HG03064 (cell line): ENCODE results near the gene BEST1.

ENCODE experiments used
- ATAC-seq: cut with Tn5 transposase; IDR thresholded peaks from one replicate; pipeline ENCODE4 v1.9.1; 2021; ENCODE audit warnings: low read depth; ENCODE audit not compliant: unreplicated experiment

Gene BEST1

DNA sequence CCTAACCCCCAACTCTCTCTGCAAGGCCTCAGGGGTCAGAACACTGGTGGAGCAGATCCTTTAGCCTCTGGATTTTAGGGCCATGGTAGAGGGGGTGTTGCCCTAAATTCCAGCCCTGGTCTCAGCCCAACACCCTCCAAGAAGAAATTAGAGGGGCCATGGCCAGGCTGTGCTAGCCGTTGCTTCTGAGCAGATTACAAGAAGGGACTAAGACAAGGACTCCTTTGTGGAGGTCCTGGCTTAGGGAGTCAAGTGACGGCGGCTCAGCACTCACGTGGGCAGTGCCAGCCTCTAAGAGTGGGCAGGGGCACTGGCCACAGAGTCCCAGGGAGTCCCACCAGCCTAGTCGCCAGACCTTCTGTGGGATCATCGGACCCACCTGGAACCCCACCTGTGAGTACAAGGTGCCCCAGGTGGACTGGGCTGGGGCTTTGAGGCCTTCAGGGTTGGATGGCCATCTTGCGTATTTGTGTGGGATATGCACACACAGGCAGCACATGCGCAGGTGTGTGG, at the start of gene BEST1:
Gene BEST1 (plus strand): TSS at position 317 of the 513 bp plus-strand sequence. CDS start 1,456 bp downstream, outside the sequence.
- no peak for ATAC-seq

DNA sequence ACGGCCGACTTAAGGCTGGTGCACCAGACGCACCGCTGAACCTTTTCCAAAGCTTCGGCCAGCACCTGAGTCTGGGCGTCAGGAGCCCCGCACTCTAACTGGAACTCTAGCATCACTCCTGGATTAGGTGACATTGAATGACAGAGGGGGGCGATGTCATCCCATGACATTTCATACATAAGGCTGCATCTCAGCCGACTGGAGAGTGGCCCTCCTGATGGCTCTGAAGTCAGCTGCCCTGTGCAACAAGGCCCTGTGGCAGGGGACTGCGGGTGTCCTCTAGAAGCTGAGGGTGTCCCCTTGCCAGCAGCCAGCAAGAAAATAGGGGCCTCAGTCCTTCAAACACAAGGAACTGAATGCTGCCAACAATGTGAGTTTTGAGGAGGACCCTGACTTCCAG, 48.8 kb upstream of the BEST1 start:
- ATAC-seq = no peak

DNA sequence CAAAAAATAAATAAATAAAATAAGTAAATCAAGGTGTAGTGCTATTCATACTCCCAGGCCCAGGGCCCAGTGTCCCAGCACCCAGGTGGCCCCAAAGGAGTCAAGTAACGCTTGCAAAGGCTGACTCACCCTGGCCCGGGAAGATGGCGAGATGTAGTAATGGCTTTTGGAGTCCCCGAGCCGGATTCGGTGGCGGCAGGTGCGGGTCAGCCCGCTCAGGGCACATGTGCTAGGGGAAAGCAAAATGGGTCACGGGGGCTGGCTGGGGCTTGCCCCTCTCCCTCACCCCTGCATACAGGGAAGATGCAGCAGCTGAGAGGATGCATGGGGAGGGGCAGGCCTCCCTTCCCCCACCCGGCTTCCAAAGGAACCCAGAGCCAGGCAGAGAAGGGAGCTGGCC, 47.8 kb upstream of the BEST1 start:
- ATAC-seq = no peak

DNA sequence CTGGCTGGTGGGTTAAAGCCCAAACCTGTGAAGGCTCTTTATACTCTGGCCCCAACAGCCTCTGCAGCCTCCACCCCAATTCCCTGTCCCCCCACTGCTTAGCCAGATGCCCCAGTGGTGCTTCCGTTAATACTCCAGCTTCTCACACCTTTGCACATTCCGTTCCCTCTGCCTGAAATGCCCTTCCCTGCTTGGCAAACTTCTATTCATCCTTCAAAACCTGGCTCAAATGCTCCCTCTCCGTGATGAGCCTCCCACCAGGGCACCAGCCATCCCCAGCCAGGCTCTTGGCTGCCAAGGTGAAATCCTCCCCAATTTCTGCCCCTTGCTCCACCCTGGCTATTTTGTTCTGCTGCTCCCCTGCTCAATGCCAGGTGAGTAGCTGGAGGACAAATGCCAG, 46.3 kb upstream of the BEST1 start:
- no peak for ATAC-seq

DNA sequence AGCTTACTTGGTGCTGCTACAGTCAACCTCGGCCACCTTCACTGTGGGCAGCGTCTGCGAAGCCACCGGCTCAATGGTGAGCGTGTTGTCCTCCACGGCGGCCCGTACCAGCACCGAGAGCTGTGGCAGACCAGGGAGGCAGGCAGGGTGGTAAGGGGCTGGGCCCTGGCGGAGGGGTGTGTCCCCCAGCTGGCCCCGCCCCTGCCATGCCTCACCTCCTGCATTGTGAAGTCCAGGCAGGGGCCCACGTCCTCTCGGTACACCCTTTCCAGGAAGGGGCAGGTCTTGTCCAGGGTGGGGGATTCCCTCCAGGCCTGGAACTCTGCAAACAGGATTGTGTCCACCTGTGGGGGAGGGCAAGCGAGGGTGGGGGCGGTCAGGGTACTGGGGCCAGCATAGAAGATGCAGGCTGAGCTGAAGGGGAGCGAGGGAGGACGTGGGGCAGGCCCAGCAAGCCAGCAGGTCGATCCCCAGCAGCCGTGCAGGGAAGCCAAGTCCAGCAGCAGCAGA, 45.6 kb upstream of the BEST1 start:
- ATAC-seq = no peak

DNA sequence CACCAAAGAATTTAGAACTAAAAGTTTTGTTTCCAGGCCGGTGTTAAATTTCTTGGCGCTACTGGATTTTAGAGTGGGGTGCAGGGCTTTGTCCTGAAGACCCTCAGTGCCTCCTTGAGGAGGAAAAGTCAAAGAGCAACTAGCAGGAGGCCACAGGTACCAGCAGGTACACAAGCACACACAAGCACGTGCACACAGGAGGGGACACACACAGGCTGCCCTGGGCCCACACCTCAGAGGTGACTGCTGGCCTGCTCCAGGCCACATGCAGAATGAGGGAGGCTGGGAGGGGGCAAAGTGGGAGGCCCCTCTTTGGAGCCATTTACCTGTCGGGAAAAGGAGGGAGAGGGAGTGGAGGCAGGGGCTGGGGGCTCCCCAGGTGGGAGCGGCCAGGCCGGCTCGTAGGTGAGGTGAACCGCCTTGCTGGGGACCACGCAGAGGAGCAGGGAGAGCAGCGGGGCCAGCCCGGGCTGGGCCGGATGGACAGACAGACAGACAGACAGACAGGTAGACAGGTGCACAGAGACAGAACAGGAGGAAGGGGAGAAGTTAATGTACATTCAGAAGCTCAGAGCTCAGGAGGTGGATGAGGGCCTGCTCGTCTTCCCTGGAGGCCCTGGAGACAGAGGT, 45.0 kb upstream of the BEST1 start:
- ATAC-seq = no peak

DNA sequence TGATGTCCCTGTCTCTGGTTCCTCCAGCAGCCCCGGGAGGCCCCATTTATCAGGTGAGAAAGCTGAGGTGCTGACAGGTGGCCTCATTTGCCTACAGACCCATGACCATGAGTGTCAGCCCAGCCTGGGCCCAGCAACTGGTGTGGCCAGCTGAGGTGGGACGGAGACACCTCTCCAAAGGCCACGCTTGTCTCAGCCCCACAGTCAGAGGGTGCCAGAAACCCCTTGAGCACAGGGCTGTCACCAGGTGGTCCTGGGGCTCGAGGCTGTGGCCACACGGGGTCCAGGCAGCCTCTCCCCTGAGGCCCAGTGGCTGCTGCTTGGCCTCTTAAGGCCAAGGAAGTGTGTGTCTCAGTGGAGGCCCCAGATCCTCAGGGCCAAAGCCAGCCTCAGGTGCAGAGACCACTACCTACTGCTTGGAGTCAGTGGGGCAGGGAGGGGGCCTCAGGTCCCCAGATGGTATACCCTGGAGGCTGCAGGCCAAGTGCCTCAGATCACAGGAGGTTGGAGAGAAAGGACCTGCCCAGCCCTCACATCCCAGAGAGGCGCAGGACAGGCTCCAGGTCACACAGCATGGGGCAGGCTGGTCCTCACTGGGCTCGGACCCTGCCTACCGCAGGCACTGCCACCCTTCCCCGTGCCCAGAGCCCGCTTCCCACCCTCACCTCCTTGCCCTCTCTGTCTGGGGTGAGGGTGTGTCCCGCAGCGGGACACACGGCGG, 44.2 kb upstream of the BEST1 start:
- ATAC-seq = no peak

DNA sequence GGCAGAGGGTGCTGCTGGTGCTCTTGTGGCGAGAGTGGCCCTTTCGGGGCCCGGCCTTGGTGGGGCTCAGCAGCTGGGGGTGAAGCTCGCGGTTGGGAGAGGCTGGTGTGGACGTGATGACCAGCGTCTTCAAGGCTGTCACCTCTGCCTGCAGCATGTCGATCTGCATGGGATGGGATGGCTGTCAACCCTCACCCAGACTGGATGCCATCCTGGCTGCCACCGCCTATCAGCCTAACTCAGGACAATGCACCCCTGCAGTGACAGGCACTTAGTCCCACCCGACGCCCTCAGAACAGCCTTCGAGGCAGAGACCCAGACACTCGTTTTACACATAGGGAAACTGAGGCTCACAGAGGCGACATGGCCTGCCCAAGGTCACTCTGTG, 43.6 kb upstream of the BEST1 start:
- ATAC-seq = no peak

DNA sequence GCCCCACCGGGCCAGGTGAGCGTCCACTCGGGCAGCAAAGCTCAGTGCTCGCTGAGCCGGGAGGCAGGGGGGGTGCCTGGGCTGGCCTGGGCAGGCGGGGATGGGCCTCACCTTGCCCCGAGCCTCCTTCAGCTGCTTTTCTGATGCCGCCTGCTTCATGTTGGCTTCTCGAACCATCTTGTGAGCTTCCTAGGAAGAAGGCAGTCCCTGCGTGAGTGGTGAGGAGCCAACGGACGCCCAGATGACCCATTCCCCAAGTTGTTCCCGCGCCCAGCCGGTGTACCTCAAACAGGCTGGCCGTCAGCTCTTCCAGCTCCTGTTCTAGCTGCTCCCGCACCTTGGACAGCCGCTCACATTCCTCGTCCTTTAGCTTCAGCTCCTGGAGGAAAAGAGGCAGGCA, 42.9 kb upstream of the BEST1 start:
- ATAC-seq = no peak

DNA sequence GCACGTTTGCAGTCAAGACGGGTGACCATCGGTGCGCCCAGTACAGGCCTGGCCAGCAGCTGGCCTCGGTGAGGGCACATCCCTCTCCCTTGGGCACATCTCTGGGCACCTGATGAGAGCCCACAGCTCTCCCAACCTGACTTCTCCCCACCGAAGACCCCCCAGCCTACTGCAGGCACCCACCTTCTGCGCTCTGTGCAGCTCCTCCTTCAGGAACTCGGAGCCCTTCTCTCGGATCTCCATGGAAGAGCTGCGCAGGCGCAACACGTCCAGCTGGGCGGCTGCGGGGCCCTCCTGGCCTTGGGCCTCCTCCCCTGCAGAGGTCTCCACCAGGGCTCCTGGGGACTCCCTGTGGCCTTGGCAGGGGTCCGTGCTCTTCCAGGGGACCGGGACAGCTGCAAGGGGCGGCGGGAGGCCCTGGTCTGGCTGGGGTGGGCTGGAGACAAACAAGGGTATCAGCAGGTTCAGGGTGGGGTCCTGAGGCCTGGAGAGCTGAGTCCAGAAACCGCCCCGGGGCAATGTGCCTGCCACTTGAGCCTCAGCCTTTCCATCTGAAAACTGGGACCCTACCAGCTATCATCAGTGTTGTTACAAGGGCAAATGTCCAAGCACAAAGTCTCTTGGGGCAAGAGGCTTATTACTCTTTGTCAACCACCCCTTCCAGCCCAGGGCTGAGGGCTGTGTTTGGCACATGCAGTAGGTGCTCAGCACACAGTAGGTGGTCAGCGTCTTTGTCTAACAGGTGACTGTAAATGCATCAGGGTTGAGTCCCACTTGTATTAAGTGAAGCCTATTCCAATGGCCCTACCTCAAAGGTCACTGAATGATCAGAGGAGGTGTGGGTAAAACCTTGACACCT, 42.1 kb upstream of the BEST1 start:
- no peak for ATAC-seq

DNA sequence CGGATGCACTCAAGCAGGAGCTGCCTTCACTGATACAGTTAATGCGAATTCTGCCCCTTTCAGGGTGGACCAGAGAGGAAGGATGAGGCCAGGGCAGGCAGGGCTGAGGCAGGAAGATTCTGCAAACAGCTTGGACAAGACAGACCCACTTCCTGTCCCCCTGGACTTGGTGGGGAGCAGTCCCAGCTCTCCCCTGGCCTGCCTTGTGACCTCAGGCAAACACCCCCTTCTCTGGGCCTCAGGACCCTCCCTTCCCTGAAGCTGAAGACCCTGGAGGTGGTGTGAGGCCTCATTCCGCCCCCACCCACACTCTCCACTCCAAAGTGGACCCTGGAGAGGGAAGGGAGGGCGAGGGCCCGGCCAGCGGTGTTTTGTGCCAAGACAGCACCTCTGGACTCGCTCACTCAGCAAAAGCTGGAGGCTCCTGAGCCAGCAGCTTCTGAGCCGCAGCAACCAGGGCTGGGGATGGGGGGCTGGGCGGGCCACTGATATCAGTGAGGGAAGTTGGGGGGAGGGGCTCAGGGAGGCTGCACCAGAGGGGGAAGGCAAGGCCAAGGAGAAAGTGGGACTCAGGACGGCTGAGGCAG, 41.3 kb upstream of the BEST1 start:
- ATAC-seq = no peak

DNA sequence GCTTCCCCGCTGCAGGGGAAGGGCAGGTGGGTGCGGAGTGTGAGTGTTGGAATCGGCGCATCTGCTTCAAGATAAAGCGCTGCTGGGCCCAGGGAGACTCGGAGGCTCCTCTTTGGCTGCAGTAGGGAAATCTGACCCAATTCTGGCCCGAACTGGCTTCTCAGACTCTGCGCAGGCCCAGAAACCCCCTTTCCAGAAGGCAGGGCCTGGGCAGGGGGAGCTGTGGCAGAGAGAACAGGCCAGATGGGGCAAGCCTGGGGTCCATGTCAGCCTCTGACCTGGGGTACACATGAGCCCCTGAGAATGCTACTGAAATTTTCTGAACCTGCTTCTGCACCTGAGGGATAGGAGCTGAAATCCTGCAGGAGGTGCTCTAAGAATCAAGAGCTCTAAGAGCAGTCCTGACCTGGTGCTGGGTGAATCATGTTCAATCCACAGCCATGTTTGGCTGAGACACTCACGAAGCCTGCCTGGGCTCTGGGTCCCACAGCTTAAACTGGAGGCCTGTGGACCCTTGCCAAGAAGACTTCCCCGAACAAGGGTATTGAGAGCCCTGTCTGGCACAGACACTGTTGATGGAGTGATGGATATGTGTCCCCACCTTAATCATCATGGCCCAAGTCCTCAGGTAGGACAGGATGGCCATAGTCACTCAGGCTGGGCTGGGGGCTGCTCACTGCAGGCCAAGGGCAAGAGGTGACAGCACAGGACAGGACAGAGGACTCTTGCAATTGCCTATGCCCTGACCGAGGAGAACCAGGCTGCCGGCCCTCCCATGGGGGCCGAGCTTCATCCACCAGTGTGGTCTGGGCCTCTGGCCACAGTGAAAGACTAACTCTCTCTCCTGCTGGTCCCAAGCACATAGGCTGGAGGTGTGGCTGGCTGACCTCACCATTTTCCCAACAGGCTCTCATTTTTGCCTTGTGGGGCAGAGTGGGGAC, 39.7 kb upstream of the BEST1 start:
- no peak for ATAC-seq

DNA sequence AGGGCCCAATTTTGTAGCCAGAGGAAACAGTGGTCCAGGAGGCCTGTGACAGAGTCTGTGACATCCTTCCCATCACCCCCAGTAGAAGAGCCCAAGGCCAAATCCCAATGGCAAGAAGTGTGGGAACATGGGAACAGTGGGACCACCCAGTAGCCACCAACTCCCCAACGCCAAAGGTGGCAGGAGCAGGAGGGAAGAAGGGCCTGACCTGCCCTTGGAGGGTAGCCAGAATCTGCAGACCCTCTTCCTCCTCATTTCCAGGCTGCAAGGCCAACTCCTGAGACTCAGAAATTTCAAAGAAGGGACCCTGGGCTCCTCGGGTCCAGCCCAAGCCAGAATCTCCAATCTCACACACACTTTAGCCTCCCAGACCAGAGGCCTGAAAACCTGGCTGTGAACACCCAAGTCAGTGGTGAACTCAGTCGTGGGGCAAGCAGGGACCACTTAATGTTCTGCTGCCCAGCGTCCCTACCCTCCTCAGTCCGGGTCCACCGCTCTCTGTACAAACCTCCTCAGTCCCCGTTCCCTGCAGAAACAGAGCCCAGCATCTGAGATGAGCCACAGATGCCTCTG, 38.9 kb upstream of the BEST1 start:
- no peak for ATAC-seq

DNA sequence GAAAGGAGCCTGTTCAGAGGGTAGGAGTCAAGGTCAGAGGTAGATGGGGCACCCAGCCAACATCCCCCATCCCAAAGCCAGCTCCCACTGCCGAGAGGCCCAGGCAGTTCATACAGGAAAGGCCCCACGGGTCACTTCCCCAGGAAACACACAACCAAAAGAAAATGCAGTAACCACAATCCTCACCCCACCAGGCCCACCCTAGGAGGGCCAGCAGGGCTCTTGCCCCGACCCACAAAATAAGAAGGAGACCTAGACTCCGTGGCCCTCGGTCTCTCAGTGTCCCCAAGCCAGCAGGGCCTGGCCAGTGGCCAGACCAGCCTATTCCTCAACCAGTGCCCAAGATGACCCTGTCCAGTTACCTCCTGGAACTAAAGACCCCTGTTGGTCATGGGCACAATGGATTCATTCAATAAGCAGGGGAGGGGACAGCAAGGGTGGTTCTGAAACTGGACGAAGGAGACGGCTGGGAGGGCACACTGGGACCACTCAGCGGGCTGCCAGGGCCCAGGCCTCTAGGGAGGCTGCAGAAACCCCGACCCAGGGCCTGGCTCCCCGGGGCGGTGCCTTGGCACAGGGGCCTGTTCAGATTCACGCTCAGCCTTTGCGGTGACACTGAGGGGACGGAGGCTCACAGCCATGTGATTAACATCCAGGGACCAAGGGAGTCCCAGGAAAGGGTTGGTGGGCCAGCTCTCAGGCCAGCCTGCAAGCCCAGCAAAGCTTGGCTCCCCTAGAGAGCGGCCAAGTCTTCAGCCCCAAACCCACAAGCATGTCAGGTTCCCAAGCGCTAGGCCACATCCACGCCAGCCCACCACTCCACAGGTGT, 38.2 kb upstream of the BEST1 start:
- ATAC-seq = no peak

DNA sequence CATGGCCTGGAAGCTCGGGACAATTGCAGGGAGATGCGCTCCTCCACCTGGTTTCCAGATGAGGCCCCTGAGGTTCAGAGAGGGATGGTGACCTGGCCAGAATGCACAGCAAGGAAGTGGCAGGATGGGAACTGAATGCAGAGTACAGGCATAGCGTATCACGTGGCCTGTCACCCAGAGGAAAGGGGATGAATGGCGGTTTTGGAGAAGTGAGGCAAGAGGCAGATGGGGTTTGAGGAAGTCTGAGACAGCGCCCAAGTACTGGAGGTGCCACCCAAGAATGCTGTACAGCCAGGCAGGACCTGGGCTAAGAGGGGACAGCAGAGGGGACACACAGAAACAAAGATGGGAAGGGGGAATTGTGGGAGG, 37.6 kb upstream of the BEST1 start:
- ATAC-seq = no peak

DNA sequence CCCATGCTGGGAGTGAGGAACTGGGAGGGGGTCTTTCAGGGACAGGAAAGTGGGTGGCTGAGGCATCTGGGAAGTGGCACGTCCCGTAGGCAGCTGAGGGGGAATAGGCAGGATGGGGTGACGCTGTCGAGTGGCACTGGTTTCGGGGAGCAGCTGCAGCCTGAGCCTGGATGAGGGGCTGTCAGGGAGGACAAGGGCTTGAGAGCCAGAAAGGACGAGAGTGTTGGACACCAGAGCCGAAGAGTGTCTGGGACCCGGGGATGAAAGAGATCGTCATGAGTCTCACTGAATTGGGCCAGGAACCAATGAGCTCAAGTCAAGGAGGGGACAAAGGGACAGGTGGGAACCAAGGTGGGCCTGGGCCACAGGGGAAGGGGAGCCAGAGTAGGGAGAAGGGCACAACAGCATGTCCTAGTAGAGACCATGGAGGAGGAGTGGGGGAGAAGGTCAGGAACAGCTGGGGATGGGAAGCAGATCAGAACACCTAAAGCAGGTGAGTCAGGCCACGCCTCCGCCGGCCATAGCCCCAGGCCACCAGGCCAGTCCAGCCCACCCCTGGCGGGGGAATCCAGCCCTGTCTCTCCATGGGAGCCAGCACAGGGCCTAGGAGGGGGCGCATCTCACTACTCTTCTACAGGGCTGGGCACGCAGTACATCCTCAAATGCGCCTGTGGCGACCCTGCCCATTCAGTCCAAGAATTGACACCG, 37.0 kb upstream of the BEST1 start:
- no peak for ATAC-seq

DNA sequence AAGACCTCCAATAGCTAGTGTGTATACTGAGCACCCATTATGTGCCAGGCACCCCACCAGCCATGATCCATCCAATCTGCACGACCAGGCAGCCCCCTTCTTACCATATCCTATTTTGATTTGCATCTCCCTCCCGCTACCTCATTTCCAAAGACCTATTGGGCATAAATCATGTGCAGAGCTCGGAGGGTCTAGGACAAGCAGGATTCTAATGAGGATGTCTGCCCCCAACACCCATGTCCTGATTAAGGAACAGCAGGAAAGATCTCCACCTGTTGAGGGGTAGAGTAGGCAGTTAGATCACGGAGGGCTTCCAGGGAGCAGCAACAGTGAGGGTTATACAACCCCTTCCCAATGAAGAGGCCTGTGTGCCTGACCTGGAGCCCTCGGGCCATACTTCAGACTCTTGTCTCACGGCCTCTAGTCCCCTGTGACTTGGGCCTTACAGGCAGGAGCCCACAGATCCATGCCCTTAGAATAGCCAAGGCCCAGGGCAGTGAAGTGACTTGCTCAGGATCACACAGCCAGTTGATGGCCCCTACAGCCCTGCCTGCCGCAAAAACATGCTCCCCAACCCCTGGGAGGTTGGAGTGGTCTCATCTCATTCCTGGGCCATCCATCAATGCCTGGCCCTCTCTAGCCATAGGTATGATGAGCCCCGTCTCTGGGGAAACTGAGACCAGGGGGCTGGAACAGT, 36.3 kb upstream of the BEST1 start:
- no peak for ATAC-seq
